Measurements from ENCODE around the gene NR2C1.

- TF ChIP-seq CTCF (IDR thresholded peaks at IDR 0.05; ENCODE audit: low read depth, low read length) (no peak), EZH2phosphoT487 (IDR thresholded peaks at IDR 0.05; ENCODE audit: low read depth) (no peak)
Measured at GRCh38 chr12:95077341-95077740, 3.9 kb upstream of the NR2C1 start.
